GM12891 (cell line): ENCODE data around the gene FXYD3.

Source experiments
- POLR2A ChIP-seq: IDR thresholded peaks from 2 replicates; pipeline ENCODE4 v1.6.1; 2011; ENCODE audit warnings: low read depth, low read length, control low read depth
- POU2F2 ChIP-seq: IDR thresholded peaks from 2 replicates; pipeline ENCODE4 v1.6.1; 2011; ENCODE audit warnings: low read depth, mild to moderate bottlenecking, control low read depth, low read length, moderate library complexity

GRCh38 chr19:35141837-35142605, 26.4 kb downstream of the FXYD3 start:
- TF ChIP-seq POLR2A (no peak), POU2F2 (no peak)
